H9 (cell line): ENCODE data around the gene STAB2. TPM values are rescaled to one million over a fixed set of nuclear protein-coding genes. Genes with fewer than 3 reads are reported as not detected.

Experiments used
- DNase-seq: peaks from one replicate; pipeline ENCODE4 v3.0.0-alpha.2; 2017
- H2AFZ ChIP-seq: one replicate; pipeline ENCODE4 v1.6.1; 2013; ENCODE audit warnings: mild to moderate bottlenecking, low read length, control low read depth, moderate library complexity
- H2AK5ac ChIP-seq: 2 replicates; pipeline ENCODE4 v1.6.1; 2013; ENCODE audit warnings: low read length, control low read depth, mixed read lengths; ENCODE audit not compliant: insufficient read length
- H2BK120ac ChIP-seq: one replicate; pipeline ENCODE4 v1.6.1; 2013; ENCODE audit warnings: low read depth, mild to moderate bottlenecking, low read length, control low read depth, inconsistent platforms; ENCODE audit not compliant: poor library complexity, severe bottlenecking
- H2BK12ac ChIP-seq: 2 replicates; pipeline ENCODE4 v1.6.1; 2013; ENCODE audit warnings: low read length, control low read depth, mixed read lengths, low read depth; ENCODE audit not compliant: insufficient read length
- H2BK15ac ChIP-seq: 2 replicates; pipeline ENCODE4 v1.6.1; 2013; ENCODE audit warnings: low read depth, low read length, control low read depth
- H2BK20ac ChIP-seq: one replicate; pipeline ENCODE4 v1.6.1; 2013; ENCODE audit warnings: low read depth, mild to moderate bottlenecking, low read length, control low read depth, inconsistent platforms; ENCODE audit not compliant: poor library complexity, severe bottlenecking
- H2BK5ac ChIP-seq: 2 replicates; pipeline ENCODE4 v1.6.1; 2013; ENCODE audit warnings: low read length, control low read depth, mixed read lengths; ENCODE audit not compliant: insufficient read length
- H3K14ac ChIP-seq: 2 replicates; pipeline ENCODE4 v1.6.1; 2013; ENCODE audit warnings: low read length, control low read depth; ENCODE audit not compliant: insufficient read depth
- H3K18ac ChIP-seq: 2 replicates; pipeline ENCODE4 v1.6.1; 2013; ENCODE audit warnings: low read depth, mild to moderate bottlenecking, mixed read lengths, low read length, control low read depth; ENCODE audit not compliant: insufficient read length
- H3K23ac ChIP-seq: 2 replicates; pipeline ENCODE4 v1.6.1; 2013; ENCODE audit warnings: low read length, control low read depth, mixed read lengths, low read depth; ENCODE audit not compliant: insufficient read length
- H3K23me2 ChIP-seq: 2 replicates; pipeline ENCODE4 v1.6.1; 2013; ENCODE audit warnings: low read depth, mild to moderate bottlenecking, mixed read lengths, low read length, control low read depth; ENCODE audit not compliant: insufficient read length, poor library complexity, severe bottlenecking
- H3K27ac ChIP-seq: 2 replicates; pipeline ENCODE4 v1.5.1; 2013; ENCODE audit warnings: low read length, control low read depth, mixed read lengths, low read depth; ENCODE audit not compliant: insufficient read length
- H3K27me3 ChIP-seq: 2 replicates; pipeline ENCODE4 v1.6.1; 2013; ENCODE audit warnings: low read length, control low read depth, inconsistent platforms; ENCODE audit not compliant: insufficient read depth
- H3K4ac ChIP-seq: 2 replicates; pipeline ENCODE4 v1.6.1; 2013; ENCODE audit warnings: low read depth, mild to moderate bottlenecking, control low read depth, inconsistent platforms, low read length, moderate library complexity
- H3K4me1 ChIP-seq: 2 replicates; pipeline ENCODE4 v1.6.1; 2013; ENCODE audit warnings: low read length, control low read depth, inconsistent platforms; ENCODE audit not compliant: insufficient read depth
- H3K4me2 ChIP-seq: 2 replicates; pipeline ENCODE4 v1.6.1; 2013; ENCODE audit warnings: low read length, control low read depth, mixed read lengths; ENCODE audit not compliant: insufficient read length, insufficient read depth
- H3K56ac ChIP-seq: 2 replicates; pipeline ENCODE4 v1.6.1; 2013; ENCODE audit warnings: low read depth, mild to moderate bottlenecking, mixed read lengths, low read length, control low read depth; ENCODE audit not compliant: insufficient read length
- H3K79me1 ChIP-seq: 2 replicates; pipeline ENCODE4 v1.6.1; 2013; ENCODE audit warnings: low read depth, mild to moderate bottlenecking, moderate library complexity, low read length, control low read depth, inconsistent platforms; ENCODE audit not compliant: insufficient read depth, poor library complexity, severe bottlenecking
- H3K79me2 ChIP-seq: 2 replicates; pipeline ENCODE4 v1.6.1; 2013; ENCODE audit warnings: low read length, control low read depth, inconsistent platforms; ENCODE audit not compliant: insufficient read depth
- H3K9ac ChIP-seq: 2 replicates; pipeline ENCODE4 v1.6.1; 2013; ENCODE audit warnings: low read length, control low read depth, mixed read lengths; ENCODE audit not compliant: insufficient read length; ENCODE audit errors: extremely low read depth
- H3K9me3 ChIP-seq: one replicate; pipeline ENCODE4 v1.6.1; 2013; ENCODE audit warnings: low read depth, low read length, inconsistent platforms; ENCODE audit not compliant: control insufficient read depth
- H3T11ph ChIP-seq: one replicate; pipeline ENCODE4 v1.6.1; 2013; ENCODE audit warnings: mild to moderate bottlenecking, low read length, control low read depth, inconsistent platforms
- H4K20me1 ChIP-seq: one replicate; pipeline ENCODE4 v1.6.1; 2013; ENCODE audit not compliant: control insufficient read depth, insufficient read length, insufficient read depth
- H4K5ac ChIP-seq: 2 replicates; pipeline ENCODE4 v1.6.1; 2013; ENCODE audit warnings: low read depth, mild to moderate bottlenecking, mixed read lengths, low read length, control low read depth; ENCODE audit not compliant: insufficient read length
- H4K8ac ChIP-seq: replicated peaks from 2 replicates; pipeline ENCODE4 v1.6.1; 2013; ENCODE audit warnings: low read length, control low read depth, mixed read lengths, low read depth; ENCODE audit not compliant: insufficient read length
- H4K91ac ChIP-seq: 2 replicates; pipeline ENCODE4 v1.6.1; 2013; ENCODE audit warnings: low read depth, mild to moderate bottlenecking, moderate library complexity, mixed read lengths, low read length, control low read depth; ENCODE audit not compliant: insufficient read length
- H3K27ac Mint-ChIP-seq, 3 experiments: 2 replicates in 2 of 3; 3 replicates in 1 of 3; pipeline ENCODE4 v1.8.0; 2020 to 2021; ENCODE audit warnings: mixed read lengths in 3 of 3, mild to moderate bottlenecking in 1 of 3, moderate library complexity in 1 of 3
- H3K27me3 Mint-ChIP-seq: 2 replicates; pipeline ENCODE4 v1.8.0; 2021; ENCODE audit warnings: low read depth, mild to moderate bottlenecking, moderate library complexity, mixed read lengths
- H3K36me3 Mint-ChIP-seq, 3 experiments: 2 replicates in 2 of 3; 3 replicates in 1 of 3; pipeline ENCODE4 v1.8.0; 2020 to 2021; ENCODE audit warnings: low read depth in 3 of 3, mixed read lengths in 3 of 3; ENCODE audit not compliant: insufficient read depth in 1 of 3
- H3K4me1 Mint-ChIP-seq, 2 experiments: 2 replicates each; pipeline ENCODE4 v1.8.0; 2020; ENCODE audit warnings: mixed read lengths in 2 of 2
- H3K4me3 Mint-ChIP-seq, 2 experiments: 2 replicates in 1 of 2; 3 replicates in 1 of 2; pipeline ENCODE4 v1.8.0; 2020 to 2021; ENCODE audit warnings: mild to moderate bottlenecking in 2 of 2, mixed read lengths in 2 of 2, moderate library complexity in 1 of 2
- H3K9me3 Mint-ChIP-seq, 2 experiments: 2 replicates in 1 of 2; 3 replicates in 1 of 2; pipeline ENCODE4 v1.8.0; 2020; ENCODE audit warnings: mild to moderate bottlenecking in 2 of 2, mixed read lengths in 2 of 2, moderate library complexity in 1 of 2
- CTCF ChIP-seq: fragments of 200-600 bp; sonication (generic); conservative IDR thresholded peaks from 3 replicates; pipeline ENCODE4 v1.8.0; 2021; ENCODE audit warnings: antibody characterized with exemption, mild to moderate bottlenecking
- WGBS: extraction: QIAGEN DNeasy Blood & Tissue Kit; methylation state at CpG from one replicate; pipeline ENCODE4 v1.1.7; 2013; ENCODE audit warnings: missing lambda C conversion rate, low lambda C conversion rate, mixed read lengths; ENCODE audit not compliant: insufficient read length; ENCODE audit errors: extremely low coverage; 5-methylcytosine and 5-hydroxymethylcytosine counted together
- total RNA-seq: library from RNA; stranded (reverse); gene quantifications from 2 replicates; pipeline ENCODE4 v1.2.1, GENCODE V29; 2021

STAB2 gene
- total RNA-seq, 1 experiment from 2014 or later, result 0.02 TPM

DNA sequence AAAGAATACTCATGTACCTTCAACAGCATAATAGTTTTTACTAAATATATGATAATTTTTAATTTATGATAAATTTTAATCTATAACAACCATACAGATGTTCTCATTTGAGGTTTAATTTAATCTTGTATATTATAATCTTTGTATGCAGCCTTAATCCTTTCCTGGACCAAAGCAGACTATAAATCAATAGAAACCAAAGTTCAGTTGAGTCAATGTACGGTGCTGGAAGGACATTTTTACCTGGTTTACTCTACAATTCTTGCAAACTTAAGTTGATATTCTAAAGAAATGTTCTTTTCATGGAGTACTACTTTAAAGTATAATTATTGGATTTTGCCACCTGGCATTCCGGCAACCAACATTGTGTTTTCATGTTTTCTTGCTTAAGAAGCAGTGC lies 118.0 kb downstream of the STAB2 start:
- no peak overlapping the region for H2AK5ac ChIP-seq
- no peak overlapping the region for H3K4me2 ChIP-seq
- Mint-ChIP-seq H3K36me3 (no peaks in the 10 kb centered on the region), H3K4me1 (no peaks in the 10 kb centered on the region; a peak in 1 of 4 replicates), H3K27ac (no peak overlapping the region), H3K9me3 (no peaks in the 10 kb centered on the region), H3K27me3 (peaks cover 3% of the 10 kb centered on the region), H3K4me3 (no peak overlapping the region)
- no peaks in the 10 kb centered on the region for H3K9me3 ChIP-seq
- H4K8ac ChIP-seq, result no peak overlapping the region
- H3K23ac ChIP-seq, result no peak overlapping the region
- H4K5ac ChIP-seq, result no peak overlapping the region
- H3K4ac ChIP-seq, result no peak overlapping the region
- no peak overlapping the region for H2BK120ac ChIP-seq
- TF ChIP-seq CTCF, result no peak
- H3K27me3 ChIP-seq, result no peaks in the 10 kb centered on the region
- no peaks in the 10 kb centered on the region for H3K79me2 ChIP-seq
- no peaks in the 10 kb centered on the region for H4K20me1 ChIP-seq
- no peak overlapping the region for H3K27ac ChIP-seq
- H3K9ac ChIP-seq, result no peak overlapping the region
- no peak overlapping the region for H2BK5ac ChIP-seq
- H3K23me2 ChIP-seq, result no peaks in the 10 kb centered on the region
- no peak overlapping the region for H2AFZ ChIP-seq
- DNase-seq, result no peak
- H3K56ac ChIP-seq, result no peak overlapping the region
- WGBS, result no CpG with 5 or more reads among the region's 2 CpGs
- no peak overlapping the region for H4K91ac ChIP-seq
- no peak overlapping the region for H3K14ac ChIP-seq
- no peaks in the 10 kb centered on the region for H3K4me1 ChIP-seq
- no peak overlapping the region for H2BK15ac ChIP-seq
- H2BK12ac ChIP-seq, result no peak overlapping the region
- no peak overlapping the region for H3T11ph ChIP-seq
- H3K79me1 ChIP-seq, result no peaks in the 10 kb centered on the region
- no peak overlapping the region for H3K18ac ChIP-seq
- H2BK20ac ChIP-seq, result no peak overlapping the region
